ENCODE measurements around the gene PCYT2. TPM values are rescaled to one million over a fixed set of nuclear protein-coding genes. Genes with fewer than 3 reads are reported as not detected.

PCYT2 gene
- total and polyA plus RNA-seq, 10 of the 15 experiments (the other 5 are each of a cell fraction or from before 2014, with no cell fraction given) = 0.63 to 72.0 (median 45.0) TPM

DNA sequence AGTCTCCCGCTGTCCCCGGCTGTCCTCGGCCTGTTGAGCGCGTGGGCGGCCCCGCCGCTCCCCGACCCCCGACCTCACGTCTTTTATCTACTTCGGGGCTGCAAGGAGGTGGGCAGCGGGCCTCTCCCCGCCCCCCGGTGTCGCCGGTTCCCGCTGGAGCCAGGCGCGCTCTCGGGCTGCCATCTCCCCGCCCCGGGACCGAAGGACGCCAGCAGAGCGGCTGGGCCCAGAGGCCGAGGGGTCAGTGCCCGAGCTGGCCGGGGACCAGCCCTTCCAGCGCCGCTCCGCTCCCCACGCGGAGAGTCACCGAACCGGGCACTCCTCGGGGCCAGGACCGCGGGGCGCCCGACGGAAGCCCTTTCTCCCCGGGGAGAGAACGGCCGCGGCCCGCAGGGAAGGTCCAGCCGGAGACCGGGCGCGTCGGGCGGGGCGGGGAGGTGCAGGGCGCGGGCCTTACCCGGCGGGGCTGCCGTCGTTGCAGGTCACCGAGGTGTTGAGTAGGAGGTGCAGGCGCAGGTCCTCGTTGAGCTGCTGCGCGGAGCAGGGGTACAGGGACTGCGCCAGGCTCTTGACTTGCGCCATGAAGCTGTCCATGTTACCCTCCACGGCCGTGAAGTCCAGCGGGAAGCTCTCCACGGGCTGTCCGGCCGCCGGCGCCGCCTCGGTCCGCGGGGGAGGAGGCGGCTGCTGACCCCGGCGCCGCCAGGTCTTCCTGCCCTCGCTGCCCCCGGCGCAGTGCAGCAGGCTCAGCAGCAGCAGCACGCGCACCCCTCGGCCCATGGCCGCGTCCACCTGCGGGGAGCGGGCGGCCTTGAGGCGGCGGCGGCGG is 49.1 kb upstream of the PCYT2 start:
- ChIA-PET CTCF (interaction anchor here (0.7 to 2.3 kb wide), 18 partner anchors 7 to 195 kb away, joined by 3 to 89 read pairs (median 4); partner anchors contain the start of genes CENPX, DCXR, LRRC45 and MAFG), POLR2A (interaction anchor here (1.0 to 1.6 kb wide), 2 partner anchors 61 to 70 kb away, joined by 3 to 8 read pairs; no protein-coding TSS in a partner anchor), SMC1A (ENCODE audit: uncharacterized antibody, unreplicated experiment) (interaction anchor here (0.6 to 1.3 kb wide), 6 partner anchors 14 to 233 kb away, joined by 4 to 8 read pairs (median 4); partner anchors contain the start of genes CENPX and LRRC45), RAD21 (ENCODE audit: unreplicated experiment) (interaction anchor here (1.0 to 3.0 kb wide), 13 partner anchors 8 to 203 kb away, joined by 3 to 68 read pairs (median 4); partner anchors contain the start of genes CENPX, DCXR, LRRC45 and RAC3)
- no peak overlapping the region for H3K4me3 ChIP-seq
- H3K4me1 ChIP-seq (ENCODE audit: control insufficient read depth, insufficient read depth, low read length) = no peaks in the 10 kb centered on the region
- H3K27me3 ChIP-seq (replicated peaks in 1 of 2; ENCODE audit: control insufficient read depth in 2 of 2, insufficient read depth in 2 of 2, low read length in 1 of 2) = peaks cover 8 to 20% of the 10 kb centered on the region in 2 experiments
- no peak overlapping the region for H3K9ac ChIP-seq (ENCODE audit: control insufficient read depth, insufficient read depth, low read length)
- no peak overlapping the region for H3K27ac ChIP-seq (ENCODE audit: control insufficient read depth, insufficient read depth)
- in situ Hi-C loops (cut with MboI) = no loop called here
- TF ChIP-seq TCF12 (IDR thresholded peaks at IDR 0.05; ENCODE audit: low read depth, low read length) = no peak
- peak; percentile 12; the same call in 1 of the 2 replicates for TF ChIP-seq IKZF1 (conservative IDR thresholded peaks at IDR 0.05)
- TF ChIP-seq SUZ12 (IDR thresholded peaks at IDR 0.05; ENCODE audit: unreplicated experiment) = peak; percentile 70
- H4K20me1 ChIP-seq (ENCODE audit: control insufficient read depth, insufficient read depth) = no peaks in the 10 kb centered on the region
- H3K4me2 ChIP-seq (ENCODE audit: control insufficient read depth, insufficient read depth) = peak overlapping the region; percentile 74; the same call in 1 of the 2 replicates
- intact Hi-C loops (cut with micrococcal nuclease; ENCODE audit: unreplicated experiment) = no loop called here
- ATAC-seq (peak; percentile 6; the same call in 2 of the 3 replicates), FAIRE-seq (no peak), DNase-seq (ENCODE audit: low read depth, low spot score) (no peak)
- BruUV-seq (replicated peaks) = no TSS peak
- H3K36me3 ChIP-seq (ENCODE audit: control insufficient read depth in 2 of 2, insufficient read depth in 2 of 2, low read length in 1 of 2) = no peaks in the 10 kb centered on the region
- no peaks in the 10 kb centered on the region for H3K79me2 ChIP-seq (ENCODE audit: control insufficient read depth, insufficient read depth, low read length)
- H2AFZ ChIP-seq (ENCODE audit: control insufficient read depth, low read depth, low read length) = peak overlapping the region; percentile 39
- WGBS (ENCODE audit: insufficient coverage, insufficient replicate concordance, low lambda C conversion rate, missing lambda C conversion rate) = 27% methylated on average over 64 of the region's 98 CpGs
- no peaks in the 10 kb centered on the region for H3K9me3 ChIP-seq (replicated peaks; ENCODE audit: control insufficient read depth, insufficient read depth, low read length)

Measured in GM12878 (cell line).